GM18951 (cell line): ENCODE results near the gene ZNF763.
"Not testable (repeated sequence)": the region's sequence is repeated elsewhere in the genome, so short reads cannot be mapped to it uniquely, and the experiment has no call there.

Experiments
- POLR2A ChIP-seq: IDR thresholded peaks from 4 replicates; pipeline ENCODE4 v1.6.1; 2011; ENCODE audit warnings: mild to moderate bottlenecking; ENCODE audit not compliant: insufficient read length, insufficient read depth; ENCODE audit errors: extremely low read depth
- in situ Hi-C: fragments of 300-500 bp; cut with MboI; formaldehyde crosslinking; loops from one replicate; pipeline ENCODE4 v1.12.0; 2022; ENCODE audit warnings: low sequenced_read_pairs, mixed read lengths, inconsistent platforms; ENCODE audit not compliant: unreplicated experiment

ZNF763 gene

GRCh38 chr19:11949201-11949600 lies 15.6 kb upstream of the ZNF763 start:
- no peak for TF ChIP-seq POLR2A
- in situ Hi-C loops = no loop called here

GRCh38 chr19:11949614-11950080 lies 15.2 kb upstream of the ZNF763 start:
- in situ Hi-C loops = not testable (repeated sequence)

GRCh38 chr19:11950312-11950711 lies 14.5 kb upstream of the ZNF763 start:
- in situ Hi-C loops = no loop called here
- no peak for TF ChIP-seq POLR2A

GRCh38 chr19:11963566-11964355 lies 1.1 kb upstream of the ZNF763 start:
- no peak for TF ChIP-seq POLR2A
- in situ Hi-C loops = loop anchor here (10.0 kb wide), 1 partner anchor 181 kb away; the partner anchor contains the start of gene ZNF20

- no peak for TF ChIP-seq POLR2A
- in situ Hi-C loops = loop anchor here (10.0 kb wide), 1 partner anchor 180 kb away; the partner anchor contains the start of gene ZNF20
Observed at GRCh38 chr19:11964496-11964857, 363 bp upstream of the ZNF763 start.

- no peak for TF ChIP-seq POLR2A
- in situ Hi-C loops = no loop called here
Observed at GRCh38 chr19:11970174-11970573, 5.3 kb downstream of the ZNF763 start.

GRCh38 chr19:11971041-11971440 lies 6.2 kb downstream of the ZNF763 start:
- no peak for TF ChIP-seq POLR2A
- in situ Hi-C loops = no loop called here

GRCh38 chr19:11973019-11973810 lies 8.4 kb downstream of the ZNF763 start:
- no peak for TF ChIP-seq POLR2A
- in situ Hi-C loops = no loop called here

GRCh38 chr19:11978492-11979100 lies 13.8 kb downstream of the ZNF763 start:
- no peak for TF ChIP-seq POLR2A

GRCh38 chr19:11979527-11979926 lies 14.7 kb downstream of the ZNF763 start:
- TF ChIP-seq POLR2A = no peak
- in situ Hi-C loops = no loop called here

More at GRCh38 chr19:11978492-11979100, 13.8 kb downstream of the ZNF763 start:
- in situ Hi-C loops = no loop called here

- in situ Hi-C loops = no loop called here
- no peak for TF ChIP-seq POLR2A
Observed at GRCh38 chr19:11982526-11982925, 17.7 kb downstream of the ZNF763 start.

- TF ChIP-seq POLR2A = no peak
- in situ Hi-C loops = no loop called here
Observed at GRCh38 chr19:11984986-11985385, 20.1 kb downstream of the ZNF763 start.

GRCh38 chr19:11986754-11987153 lies 21.9 kb downstream of the ZNF763 start:
- in situ Hi-C loops = no loop called here
- TF ChIP-seq POLR2A = no peak
